H1 (cell line): Measurements from ENCODE around the gene CPPED1. TPM values are rescaled to one million over a fixed set of nuclear protein-coding genes. Genes with fewer than 3 reads are reported as not detected.

Experiments
- GTF2F1 ChIP-seq: IDR thresholded peaks from 2 replicates; pipeline ENCODE4 v1.6.1; 2012; ENCODE audit warnings: low read depth, low read length, improper control_type of control experiment, borderline replicate concordance
- SP4 ChIP-seq: IDR thresholded peaks from 2 replicates; pipeline ENCODE4 v1.6.1; 2012; ENCODE audit warnings: low read length, inconsistent platforms
- polyA plus RNA-seq, 7 experiments: library from polyadenylated mRNA; depleted of rRNA in 3 of 7; stranded (reverse) in 5 of 7; unstranded in 2 of 7; fragments of >200 nt in 5 of 7; fragments of 200-250 nt in 2 of 7; gene quantifications; 1 replicate in 5 of 7; 2 replicates in 1 of 7; 4 replicates in 1 of 7; pipeline versions ENCODE4 v1.2.1 to v1.2.3, GENCODE V29; 2011 to 2013; ENCODE audit warnings: missing spikeins in 2 of 7, mixed read lengths in 2 of 7
- total RNA-seq: library from RNA; stranded (reverse); fragmentation: NEBNext Ultra II Directional; extraction: Animal tissue kit (Norgen Biotek cat#: 25700); gene quantifications from 2 replicates; pipeline ENCODE4 v1.2.1, GENCODE V29; 2021
- TF ChIP-seq, protein P1 (sequence below): fragments of 300-600 bp; sonication (generic); IDR thresholded peaks from 2 replicates; pipeline ENCODE4 v1.7.1; 2012; ENCODE audit warnings: low read length, moderate library complexity, mild to moderate bottlenecking, inconsistent platforms; ENCODE audit not compliant: insufficient replicate concordance

CPPED1 gene
- total and polyA plus RNA-seq, 2 of the 8 experiments (the other 6 are each of a cell fraction or from before 2014, with no cell fraction given), result 3.5 to 11.2 TPM

GRCh38 chr16:12629271-12629670 lies 174.4 kb downstream of the CPPED1 start (continued):
- TF ChIP-seq, protein P1, sequence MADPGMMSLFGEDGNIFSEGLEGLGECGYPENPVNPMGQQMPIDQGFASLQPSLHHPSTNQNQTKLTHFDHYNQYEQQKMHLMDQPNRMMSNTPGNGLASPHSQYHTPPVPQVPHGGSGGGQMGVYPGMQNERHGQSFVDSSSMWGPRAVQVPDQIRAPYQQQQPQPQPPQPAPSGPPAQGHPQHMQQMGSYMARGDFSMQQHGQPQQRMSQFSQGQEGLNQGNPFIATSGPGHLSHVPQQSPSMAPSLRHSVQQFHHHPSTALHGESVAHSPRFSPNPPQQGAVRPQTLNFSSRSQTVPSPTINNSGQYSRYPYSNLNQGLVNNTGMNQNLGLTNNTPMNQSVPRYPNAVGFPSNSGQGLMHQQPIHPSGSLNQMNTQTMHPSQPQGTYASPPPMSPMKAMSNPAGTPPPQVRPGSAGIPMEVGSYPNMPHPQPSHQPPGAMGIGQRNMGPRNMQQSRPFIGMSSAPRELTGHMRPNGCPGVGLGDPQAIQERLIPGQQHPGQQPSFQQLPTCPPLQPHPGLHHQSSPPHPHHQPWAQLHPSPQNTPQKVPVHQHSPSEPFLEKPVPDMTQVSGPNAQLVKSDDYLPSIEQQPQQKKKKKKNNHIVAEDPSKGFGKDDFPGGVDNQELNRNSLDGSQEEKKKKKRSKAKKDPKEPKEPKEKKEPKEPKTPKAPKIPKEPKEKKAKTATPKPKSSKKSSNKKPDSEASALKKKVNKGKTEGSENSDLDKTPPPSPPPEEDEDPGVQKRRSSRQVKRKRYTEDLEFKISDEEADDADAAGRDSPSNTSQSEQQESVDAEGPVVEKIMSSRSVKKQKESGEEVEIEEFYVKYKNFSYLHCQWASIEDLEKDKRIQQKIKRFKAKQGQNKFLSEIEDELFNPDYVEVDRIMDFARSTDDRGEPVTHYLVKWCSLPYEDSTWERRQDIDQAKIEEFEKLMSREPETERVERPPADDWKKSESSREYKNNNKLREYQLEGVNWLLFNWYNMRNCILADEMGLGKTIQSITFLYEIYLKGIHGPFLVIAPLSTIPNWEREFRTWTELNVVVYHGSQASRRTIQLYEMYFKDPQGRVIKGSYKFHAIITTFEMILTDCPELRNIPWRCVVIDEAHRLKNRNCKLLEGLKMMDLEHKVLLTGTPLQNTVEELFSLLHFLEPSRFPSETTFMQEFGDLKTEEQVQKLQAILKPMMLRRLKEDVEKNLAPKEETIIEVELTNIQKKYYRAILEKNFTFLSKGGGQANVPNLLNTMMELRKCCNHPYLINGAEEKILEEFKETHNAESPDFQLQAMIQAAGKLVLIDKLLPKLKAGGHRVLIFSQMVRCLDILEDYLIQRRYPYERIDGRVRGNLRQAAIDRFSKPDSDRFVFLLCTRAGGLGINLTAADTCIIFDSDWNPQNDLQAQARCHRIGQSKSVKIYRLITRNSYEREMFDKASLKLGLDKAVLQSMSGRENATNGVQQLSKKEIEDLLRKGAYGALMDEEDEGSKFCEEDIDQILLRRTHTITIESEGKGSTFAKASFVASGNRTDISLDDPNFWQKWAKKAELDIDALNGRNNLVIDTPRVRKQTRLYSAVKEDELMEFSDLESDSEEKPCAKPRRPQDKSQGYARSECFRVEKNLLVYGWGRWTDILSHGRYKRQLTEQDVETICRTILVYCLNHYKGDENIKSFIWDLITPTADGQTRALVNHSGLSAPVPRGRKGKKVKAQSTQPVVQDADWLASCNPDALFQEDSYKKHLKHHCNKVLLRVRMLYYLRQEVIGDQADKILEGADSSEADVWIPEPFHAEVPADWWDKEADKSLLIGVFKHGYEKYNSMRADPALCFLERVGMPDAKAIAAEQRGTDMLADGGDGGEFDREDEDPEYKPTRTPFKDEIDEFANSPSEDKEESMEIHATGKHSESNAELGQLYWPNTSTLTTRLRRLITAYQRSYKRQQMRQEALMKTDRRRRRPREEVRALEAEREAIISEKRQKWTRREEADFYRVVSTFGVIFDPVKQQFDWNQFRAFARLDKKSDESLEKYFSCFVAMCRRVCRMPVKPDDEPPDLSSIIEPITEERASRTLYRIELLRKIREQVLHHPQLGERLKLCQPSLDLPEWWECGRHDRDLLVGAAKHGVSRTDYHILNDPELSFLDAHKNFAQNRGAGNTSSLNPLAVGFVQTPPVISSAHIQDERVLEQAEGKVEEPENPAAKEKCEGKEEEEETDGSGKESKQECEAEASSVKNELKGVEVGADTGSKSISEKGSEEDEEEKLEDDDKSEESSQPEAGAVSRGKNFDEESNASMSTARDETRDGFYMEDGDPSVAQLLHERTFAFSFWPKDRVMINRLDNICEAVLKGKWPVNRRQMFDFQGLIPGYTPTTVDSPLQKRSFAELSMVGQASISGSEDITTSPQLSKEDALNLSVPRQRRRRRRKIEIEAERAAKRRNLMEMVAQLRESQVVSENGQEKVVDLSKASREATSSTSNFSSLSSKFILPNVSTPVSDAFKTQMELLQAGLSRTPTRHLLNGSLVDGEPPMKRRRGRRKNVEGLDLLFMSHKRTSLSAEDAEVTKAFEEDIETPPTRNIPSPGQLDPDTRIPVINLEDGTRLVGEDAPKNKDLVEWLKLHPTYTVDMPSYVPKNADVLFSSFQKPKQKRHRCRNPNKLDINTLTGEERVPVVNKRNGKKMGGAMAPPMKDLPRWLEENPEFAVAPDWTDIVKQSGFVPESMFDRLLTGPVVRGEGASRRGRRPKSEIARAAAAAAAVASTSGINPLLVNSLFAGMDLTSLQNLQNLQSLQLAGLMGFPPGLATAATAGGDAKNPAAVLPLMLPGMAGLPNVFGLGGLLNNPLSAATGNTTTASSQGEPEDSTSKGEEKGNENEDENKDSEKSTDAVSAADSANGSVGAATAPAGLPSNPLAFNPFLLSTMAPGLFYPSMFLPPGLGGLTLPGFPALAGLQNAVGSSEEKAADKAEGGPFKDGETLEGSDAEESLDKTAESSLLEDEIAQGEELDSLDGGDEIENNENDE, result no peak
- TF ChIP-seq SP4 (no peak), GTF2F1 (no peak)
